ENCODE results near the gene DUSP9.

The DUSP9 gene

DNA sequence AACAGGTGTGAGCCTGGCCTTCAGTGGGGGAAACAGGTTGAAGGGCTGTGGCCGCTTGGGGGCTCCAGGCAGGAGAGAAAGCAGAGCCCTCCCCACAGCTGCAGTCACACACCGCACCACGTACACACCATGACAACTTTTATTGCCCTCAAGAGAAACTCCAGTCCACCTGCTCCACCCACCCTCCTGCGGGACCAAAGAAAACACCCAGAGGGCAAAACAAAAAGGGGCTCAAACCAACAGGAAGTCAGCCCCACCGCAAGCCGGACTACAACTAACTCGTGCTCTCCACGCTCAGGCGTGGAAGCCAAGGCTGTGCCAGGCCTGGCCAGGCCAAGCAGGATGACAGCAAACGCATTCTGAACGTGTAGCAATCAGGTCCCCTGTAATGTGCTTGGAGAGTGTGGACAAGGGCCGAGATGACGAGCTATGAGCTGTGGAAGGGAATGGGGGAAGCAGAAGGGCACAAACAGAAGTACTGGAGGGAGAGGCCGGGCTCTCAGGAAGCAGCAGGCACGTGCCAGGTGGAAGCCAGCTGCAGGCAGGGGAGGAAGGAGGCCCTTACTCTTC is 53.5 kb downstream of the DUSP9 start:
- TF ChIP-seq CTCF (IDR thresholded peaks at IDR 0.05; ENCODE audit: insufficient read depth, low read depth, low read length, missing control alignments) = no peak
- no peak for DNase-seq (ENCODE audit: low read depth)
- no peak overlapping the region for H3K4me3 ChIP-seq (ENCODE audit: low read length)

Data from epithelial cell of esophagus (primary cell).